Measurements from ENCODE around the gene A4GALT.

A4GALT gene

GRCh38 chr22:42688241-42689211, 32.1 kb downstream of the A4GALT start:
- peak; percentile 54 for DNase-seq (ENCODE audit: low read depth)
- no peak overlapping the region for H3K4me3 ChIP-seq (ENCODE audit: low read depth, low read length)

GRCh38 chr22:42686756-42687491, 33.7 kb downstream of the A4GALT start:
- H3K4me3 ChIP-seq (ENCODE audit: low read depth, low read length): no peak overlapping the region
- no peak for DNase-seq (ENCODE audit: low read depth)
- TF ChIP-seq CTCF (IDR thresholded peaks at IDR 0.05; ENCODE audit: control insufficient read depth, extremely low read depth, insufficient read depth): no peak

More at GRCh38 chr22:42688241-42689211, 32.1 kb downstream of the A4GALT start:
- no peak for TF ChIP-seq CTCF (IDR thresholded peaks at IDR 0.05; ENCODE audit: control insufficient read depth, extremely low read depth, insufficient read depth)

- TF ChIP-seq CTCF (IDR thresholded peaks at IDR 0.05; ENCODE audit: control insufficient read depth, extremely low read depth, insufficient read depth): no peak
- no peak for DNase-seq (ENCODE audit: low read depth)
Measured at GRCh38 chr22:42685941-42686653, 34.6 kb downstream of the A4GALT start.

GRCh38 chr22:42684462-42685195, 36.0 kb downstream of the A4GALT start:
- H3K4me3 ChIP-seq (ENCODE audit: low read depth, low read length): no peak overlapping the region
- no peak for DNase-seq (ENCODE audit: low read depth)
- no peak for TF ChIP-seq CTCF (IDR thresholded peaks at IDR 0.05; ENCODE audit: control insufficient read depth, extremely low read depth, insufficient read depth)

More at GRCh38 chr22:42685941-42686653, 34.6 kb downstream of the A4GALT start:
- H3K4me3 ChIP-seq (ENCODE audit: low read depth, low read length): no peak overlapping the region

GRCh38 chr22:42683578-42684283, 36.9 kb downstream of the A4GALT start:
- H3K4me3 ChIP-seq (ENCODE audit: low read depth, low read length): no peak overlapping the region
- no peak for DNase-seq (ENCODE audit: low read depth)
- no peak for TF ChIP-seq CTCF (IDR thresholded peaks at IDR 0.05; ENCODE audit: control insufficient read depth, extremely low read depth, insufficient read depth)
